ENCODE data around the gene ARID1A.

ARID1A gene

DNA sequence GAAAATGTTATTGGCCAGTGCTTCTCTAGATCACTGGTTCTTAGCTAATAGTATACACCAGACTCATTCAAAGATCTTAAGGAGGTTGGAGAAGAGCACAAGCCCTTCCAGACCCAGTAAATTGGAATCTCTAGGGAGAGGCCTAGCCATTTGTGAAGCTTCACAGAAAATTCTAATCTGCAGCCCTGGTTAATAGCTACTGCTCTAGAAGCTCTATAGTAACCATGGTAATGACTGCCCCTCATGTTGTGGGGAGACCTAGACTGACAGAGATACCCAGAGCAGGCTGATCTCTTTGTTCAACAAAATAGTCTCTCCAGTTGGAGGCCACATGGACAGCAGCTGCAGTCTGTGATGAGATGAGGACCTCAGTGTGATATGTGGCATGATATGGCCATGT lies 31.7 kb downstream of the ARID1A start:
- Histone ChIP-seq H3K36me3 (peaks cover 23 to 29% (median 28%) of the 10 kb centered on the region in 3 donors), H3K4me1 (peaks cover 0 to 91% (median 58%) of the 10 kb centered on the region in 4 donors), H3K9me3 (no peaks in the 10 kb centered on the region), H3K27ac (no peak overlapping the region), H3K4me3 (no peak overlapping the region), H3K27me3 (no peaks in the 10 kb centered on the region)
- intact Hi-C loops (cut with DNase I; ENCODE audit: low total_unique reads): no loop called here
- TF ChIP-seq, protein P1, sequence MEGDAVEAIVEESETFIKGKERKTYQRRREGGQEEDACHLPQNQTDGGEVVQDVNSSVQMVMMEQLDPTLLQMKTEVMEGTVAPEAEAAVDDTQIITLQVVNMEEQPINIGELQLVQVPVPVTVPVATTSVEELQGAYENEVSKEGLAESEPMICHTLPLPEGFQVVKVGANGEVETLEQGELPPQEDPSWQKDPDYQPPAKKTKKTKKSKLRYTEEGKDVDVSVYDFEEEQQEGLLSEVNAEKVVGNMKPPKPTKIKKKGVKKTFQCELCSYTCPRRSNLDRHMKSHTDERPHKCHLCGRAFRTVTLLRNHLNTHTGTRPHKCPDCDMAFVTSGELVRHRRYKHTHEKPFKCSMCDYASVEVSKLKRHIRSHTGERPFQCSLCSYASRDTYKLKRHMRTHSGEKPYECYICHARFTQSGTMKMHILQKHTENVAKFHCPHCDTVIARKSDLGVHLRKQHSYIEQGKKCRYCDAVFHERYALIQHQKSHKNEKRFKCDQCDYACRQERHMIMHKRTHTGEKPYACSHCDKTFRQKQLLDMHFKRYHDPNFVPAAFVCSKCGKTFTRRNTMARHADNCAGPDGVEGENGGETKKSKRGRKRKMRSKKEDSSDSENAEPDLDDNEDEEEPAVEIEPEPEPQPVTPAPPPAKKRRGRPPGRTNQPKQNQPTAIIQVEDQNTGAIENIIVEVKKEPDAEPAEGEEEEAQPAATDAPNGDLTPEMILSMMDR (IDR thresholded peaks at IDR 0.05): no peak
- no peak for DNase-seq

DNA sequence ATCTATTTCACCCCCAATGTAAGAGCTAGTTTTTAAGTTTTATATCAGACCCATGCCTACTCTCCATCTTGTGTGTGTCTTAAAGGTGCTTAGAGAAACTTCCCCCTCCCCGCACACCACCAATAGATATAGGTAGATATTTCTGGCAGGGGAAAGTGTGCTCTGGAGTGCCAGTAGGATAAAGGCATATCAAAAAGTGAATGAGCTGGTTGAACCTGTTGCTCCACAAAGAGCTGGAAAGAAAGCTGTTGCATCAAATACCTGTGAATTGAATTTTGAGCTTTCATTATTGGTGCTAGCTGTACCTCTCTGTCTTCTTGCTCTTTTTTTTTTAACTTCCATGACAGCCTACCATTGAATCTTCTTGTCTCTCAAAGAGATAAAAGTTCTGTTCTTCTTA lies 32.8 kb downstream of the ARID1A start:
- TF ChIP-seq, protein P1 (IDR thresholded peaks at IDR 0.05): no peak
- Histone ChIP-seq H3K4me3 (no peak overlapping the region), H3K27me3 (no peaks in the 10 kb centered on the region), H3K9me3 (no peaks in the 10 kb centered on the region), H3K4me1 (peaks cover 0 to 82% (median 46%) of the 10 kb centered on the region in 4 donors), H3K36me3 (peaks cover 34 to 41% (median 39%) of the 10 kb centered on the region in 3 donors), H3K27ac (no peak overlapping the region)
- intact Hi-C loops (cut with DNase I; ENCODE audit: low total_unique reads): no loop called here
- DNase-seq: no peak

DNA sequence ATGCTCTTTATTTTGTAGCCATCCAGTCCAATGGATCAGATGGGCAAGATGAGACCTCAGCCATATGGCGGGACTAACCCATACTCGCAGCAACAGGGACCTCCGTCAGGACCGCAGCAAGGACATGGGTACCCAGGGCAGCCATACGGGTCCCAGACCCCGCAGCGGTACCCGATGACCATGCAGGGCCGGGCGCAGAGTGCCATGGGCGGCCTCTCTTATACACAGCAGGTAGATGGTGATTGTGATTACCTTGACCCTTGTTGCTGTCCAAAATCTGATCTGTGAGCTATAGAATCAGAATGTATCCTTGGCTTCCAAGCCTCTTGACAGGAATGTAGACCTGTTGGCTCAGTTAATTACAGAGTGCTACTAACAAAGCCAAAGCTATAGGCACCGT lies 33.8 kb downstream of the ARID1A start:
- peaks cover 39 to 46% (median 44%) of the 10 kb centered on the region in 3 donors for H3K36me3 ChIP-seq
- H3K4me1 ChIP-seq: peaks cover 0 to 82% (median 38%) of the 10 kb centered on the region in 4 donors
- H3K9me3 ChIP-seq: no peaks in the 10 kb centered on the region
- intact Hi-C loops (cut with DNase I; ENCODE audit: low total_unique reads): no loop called here
- TF ChIP-seq, protein P1 (IDR thresholded peaks at IDR 0.05): no peak
- no peaks in the 10 kb centered on the region for H3K27me3 ChIP-seq
- DNase-seq: no peak
- H3K27ac ChIP-seq: no peak overlapping the region
- H3K4me3 ChIP-seq: no peak overlapping the region

DNA sequence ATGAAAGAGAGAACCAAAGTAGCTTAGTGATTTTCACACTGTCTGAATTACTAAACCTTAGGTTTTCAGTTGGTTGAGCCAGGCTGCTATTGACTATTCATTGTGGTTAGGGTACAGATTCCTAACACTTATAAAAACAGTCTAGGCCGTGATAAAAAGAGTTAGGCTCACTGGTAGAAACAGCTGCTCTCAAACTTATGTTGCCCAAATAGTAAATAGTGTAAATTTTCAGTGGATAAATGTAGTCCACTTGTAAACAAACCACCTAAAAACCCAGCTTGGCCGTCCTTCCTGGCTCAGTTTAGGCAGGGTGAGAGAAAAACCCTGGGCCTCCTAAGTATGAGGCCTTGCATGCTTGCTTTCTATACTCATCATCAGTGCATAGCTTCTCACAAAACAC lies 34.9 kb downstream of the ARID1A start:
- Histone ChIP-seq H3K4me3 (no peak overlapping the region), H3K36me3 (peaks cover 45 to 57% (median 46%) of the 10 kb centered on the region in 3 donors), H3K4me1 (peaks cover 0 to 81% (median 28%) of the 10 kb centered on the region in 4 donors), H3K9me3 (no peaks in the 10 kb centered on the region), H3K27me3 (no peaks in the 10 kb centered on the region), H3K27ac (no peak overlapping the region)
- DNase-seq: no peak
- intact Hi-C loops (cut with DNase I; ENCODE audit: low total_unique reads): no loop called here
- TF ChIP-seq, protein P1 (IDR thresholded peaks at IDR 0.05): no peak

DNA sequence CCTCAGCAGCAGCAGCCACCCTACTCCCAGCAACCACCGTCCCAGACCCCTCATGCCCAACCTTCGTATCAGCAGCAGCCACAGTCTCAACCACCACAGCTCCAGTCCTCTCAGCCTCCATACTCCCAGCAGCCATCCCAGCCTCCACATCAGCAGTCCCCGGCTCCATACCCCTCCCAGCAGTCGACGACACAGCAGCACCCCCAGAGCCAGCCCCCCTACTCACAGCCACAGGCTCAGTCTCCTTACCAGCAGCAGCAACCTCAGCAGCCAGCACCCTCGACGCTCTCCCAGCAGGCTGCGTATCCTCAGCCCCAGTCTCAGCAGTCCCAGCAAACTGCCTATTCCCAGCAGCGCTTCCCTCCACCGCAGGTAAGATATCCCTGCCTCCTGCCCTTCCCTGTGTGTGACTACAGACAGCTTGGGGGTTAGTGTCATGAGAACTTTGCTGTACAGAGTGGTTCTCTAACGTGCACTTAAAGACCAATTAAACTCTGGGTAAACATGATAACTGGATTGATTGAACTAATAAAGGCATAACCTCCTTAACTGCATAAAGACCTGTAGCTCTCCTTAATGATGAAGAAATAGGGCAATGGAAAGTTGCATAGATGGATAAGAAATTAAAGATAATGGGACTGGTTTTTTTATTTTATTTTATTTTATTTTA lies 35.6 kb downstream of the ARID1A start:
- Histone ChIP-seq H3K4me3 (no peak overlapping the region), H3K27ac (no peak overlapping the region), H3K4me1 (peaks cover 0 to 74% (median 25%) of the 10 kb centered on the region in 4 donors), H3K27me3 (no peaks in the 10 kb centered on the region), H3K9me3 (no peaks in the 10 kb centered on the region), H3K36me3 (peaks cover 51 to 62% (median 52%) of the 10 kb centered on the region in 3 donors)
- intact Hi-C loops (cut with DNase I; ENCODE audit: low total_unique reads): no loop called here
- TF ChIP-seq, protein P1 (IDR thresholded peaks at IDR 0.05): no peak
- no peak for DNase-seq
